GM18507 (cell line): ENCODE data around the gene GINS3.

Experiments
- DNase-seq: peaks from one replicate; pipeline ENCODE4 v3.0.0; 2011; ENCODE audit warnings: low read depth; ENCODE audit not compliant: insufficient read length; ENCODE audit errors: extremely low spot score
- FAIRE-seq: peaks from 2 replicates; lab custom pipeline; 2011; peaks lifted over from hg19 to GRCh38; lab: Jason Lieb, UNC

The GINS3 gene

DNA sequence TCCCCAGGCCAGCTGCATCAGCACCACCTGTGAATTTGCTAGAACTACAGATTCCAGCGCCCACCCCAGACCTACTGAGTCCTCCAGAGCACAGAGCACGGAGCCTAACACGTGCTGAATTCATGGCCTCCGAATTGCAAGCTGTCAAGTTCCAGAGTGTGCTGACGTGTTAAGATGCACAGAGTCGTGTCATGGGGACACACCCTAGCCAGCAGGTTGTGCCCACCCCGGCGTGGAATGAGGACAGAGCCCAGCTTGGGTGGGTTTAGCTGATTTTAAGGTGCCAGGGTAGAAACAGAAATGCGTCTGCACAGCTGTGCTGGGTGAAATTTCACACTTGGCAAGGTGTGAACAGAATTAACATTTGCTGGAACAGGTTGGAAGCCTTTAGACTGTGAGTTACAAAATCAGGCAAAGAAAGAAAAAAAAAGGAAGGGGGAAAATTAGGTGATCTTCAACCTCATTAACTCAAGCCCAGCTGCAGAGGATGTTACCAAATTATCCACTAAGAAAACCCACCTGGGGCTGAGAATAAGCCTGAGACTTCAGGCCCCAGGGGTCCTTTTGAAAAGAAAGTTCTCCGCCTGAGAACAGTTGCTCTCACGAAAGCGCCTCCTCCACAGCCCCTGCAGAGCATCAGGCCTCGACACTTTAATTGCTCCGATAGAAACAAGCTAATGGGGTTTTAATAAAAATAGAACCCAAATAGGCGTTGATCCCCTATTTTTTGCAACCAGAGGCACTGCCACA lies 27.1 kb downstream of the GINS3 start:
- DNase-seq (no peak), FAIRE-seq (no peak)

GRCh38 chr16:58421059-58421458 lies 28.8 kb downstream of the GINS3 start:
- FAIRE-seq (no peak), DNase-seq (no peak)

GRCh38 chr16:58421529-58421928 lies 29.3 kb downstream of the GINS3 start:
- no peak for FAIRE-seq
- DNase-seq, result no peak

- no peak for DNase-seq
- FAIRE-seq, result no peak
These were observed 30.5 kb downstream of the GINS3 start for GRCh38 chr16:58422809-58423208.

GRCh38 chr16:58425245-58425644 lies 33.0 kb downstream of the GINS3 start:
- no peak for DNase-seq
- FAIRE-seq, result no peak

DNA sequence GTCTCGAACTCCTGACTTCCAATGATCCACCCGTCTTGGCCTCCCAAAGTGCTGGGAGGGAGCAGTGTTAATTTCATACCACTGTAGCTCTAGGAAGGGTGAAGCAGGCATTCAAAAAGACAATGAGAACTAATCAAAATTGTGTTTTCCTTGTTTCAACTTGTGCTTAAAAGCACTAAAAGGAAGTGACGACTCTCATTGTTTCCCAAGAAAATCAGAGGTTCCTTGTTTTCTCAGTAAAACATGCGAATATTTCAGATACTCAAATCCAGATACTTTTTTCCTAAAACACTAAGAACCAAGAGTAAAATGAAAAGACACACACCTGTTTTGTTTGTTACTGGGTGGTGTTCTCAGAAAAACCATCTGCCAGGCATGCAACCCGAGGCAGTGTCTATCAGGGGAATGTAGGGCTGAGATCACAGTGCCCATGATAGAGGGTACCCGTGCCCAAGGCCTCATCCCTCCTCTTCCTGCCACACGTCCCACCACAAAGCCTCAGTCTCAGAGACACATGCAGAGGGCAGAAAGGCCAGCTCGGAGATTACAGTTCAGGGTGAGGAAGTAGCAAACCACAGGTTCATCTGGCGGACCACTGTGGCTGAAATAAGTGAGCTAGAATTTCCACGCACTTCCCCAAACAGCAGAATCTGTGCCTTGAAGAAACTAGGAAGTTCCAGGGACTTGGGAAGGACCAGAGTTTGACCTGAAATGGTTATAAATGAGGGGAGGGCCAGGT lies 33.7 kb downstream of the GINS3 start:
- FAIRE-seq (peak; percentile 94), DNase-seq (no peak)

GRCh38 chr16:58426966-58427365 lies 34.7 kb downstream of the GINS3 start:
- no peak for FAIRE-seq

GRCh38 chr16:58428621-58429542 lies 36.6 kb downstream of the GINS3 start:
- FAIRE-seq (no peak), DNase-seq (no peak)

More at GRCh38 chr16:58426966-58427365, 34.7 kb downstream of the GINS3 start:
- DNase-seq, result no peak

DNA sequence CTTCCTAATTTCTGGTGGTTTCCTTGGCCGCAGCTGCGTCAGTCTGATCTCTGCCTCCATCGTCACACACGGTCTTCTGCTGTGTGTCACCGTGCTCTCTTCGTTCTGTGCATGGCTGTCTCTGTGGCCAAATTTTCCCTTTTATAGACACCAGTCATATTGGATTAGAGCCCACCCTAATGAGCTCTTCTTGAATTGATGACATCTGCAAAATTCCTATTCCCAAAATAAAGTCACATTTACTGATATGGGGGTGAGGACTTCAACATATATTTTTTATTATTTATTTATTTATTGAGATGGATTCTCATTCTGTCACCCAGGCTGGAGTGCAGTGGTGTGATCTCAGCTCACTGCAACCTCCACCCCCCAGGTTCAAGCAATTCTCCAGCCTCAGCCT lies 38.4 kb downstream of the GINS3 start:
- FAIRE-seq, result no peak
- no peak for DNase-seq

- no peak for FAIRE-seq
These were observed 41.3 kb downstream of the GINS3 start for GRCh38 chr16:58433569-58433951.

DNA sequence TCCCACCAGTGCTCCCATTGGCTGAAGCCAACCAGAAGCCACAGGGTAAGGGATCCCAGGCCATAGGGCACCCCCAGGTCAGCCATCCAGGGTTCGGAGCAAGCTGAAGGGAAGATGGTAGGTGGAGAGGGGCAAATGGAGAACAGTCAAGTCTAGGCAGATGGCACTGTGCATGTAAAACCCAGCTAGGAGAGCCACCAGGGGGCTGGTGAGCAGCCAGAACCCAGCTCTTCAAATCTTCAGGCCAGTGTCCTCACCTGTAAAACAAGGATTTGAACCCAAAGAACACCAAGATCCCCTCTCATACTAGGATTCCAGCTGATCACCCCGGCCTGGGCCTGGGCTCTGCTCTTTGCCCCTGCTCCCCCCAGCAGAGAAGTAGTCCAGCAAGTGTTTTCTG lies 43.5 kb downstream of the GINS3 start:
- no peak for FAIRE-seq

More at GRCh38 chr16:58433569-58433951, 41.3 kb downstream of the GINS3 start:
- DNase-seq, result no peak

GRCh38 chr16:58440131-58440530 lies 47.9 kb downstream of the GINS3 start:
- no peak for DNase-seq
- no peak for FAIRE-seq

More for the DNA sequence above, 43.5 kb downstream of the GINS3 start:
- DNase-seq, result no peak

GRCh38 chr16:58442547-58442946 lies 50.3 kb downstream of the GINS3 start:
- FAIRE-seq, result no peak
- no peak for DNase-seq

DNA sequence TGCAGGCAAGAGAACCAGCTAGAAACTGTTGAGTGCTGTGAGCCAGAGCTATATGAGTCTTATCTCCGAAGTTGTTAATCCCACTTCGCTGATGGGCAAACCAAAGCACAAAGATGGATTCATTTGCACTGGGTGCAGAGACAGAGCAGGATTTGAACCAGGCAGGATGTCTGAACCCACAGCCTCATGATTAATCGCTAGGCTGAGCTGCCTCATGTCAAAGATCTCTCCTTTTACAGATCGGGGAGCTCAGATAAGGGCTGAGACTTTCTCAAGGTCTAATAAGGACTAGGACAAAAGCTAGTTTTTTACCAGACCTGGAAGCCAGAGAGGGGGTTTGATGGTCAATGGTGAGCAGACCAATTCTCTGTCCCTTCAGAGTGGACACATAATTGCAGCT lies 51.5 kb downstream of the GINS3 start:
- no peak for FAIRE-seq
- DNase-seq, result no peak

DNA sequence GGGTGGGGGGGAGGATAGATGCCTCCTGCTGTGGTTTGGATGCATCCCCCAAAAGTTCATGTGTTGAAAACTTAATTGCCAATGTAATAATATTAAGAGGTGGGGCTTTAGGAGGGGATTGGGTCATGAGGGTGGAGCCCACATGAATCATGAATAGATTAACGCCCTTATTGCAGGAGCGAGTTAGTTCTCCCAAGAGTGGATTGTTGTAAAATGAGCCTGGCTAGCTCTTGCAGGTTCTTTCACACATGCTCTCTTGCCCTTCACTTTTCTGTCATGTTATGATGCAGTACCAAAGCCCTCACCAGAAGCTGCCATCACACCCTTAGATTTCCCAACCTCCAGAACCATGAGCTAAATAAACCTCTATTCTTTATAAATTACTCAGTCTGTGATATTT lies 52.0 kb downstream of the GINS3 start:
- DNase-seq (no peak), FAIRE-seq (no peak)

DNA sequence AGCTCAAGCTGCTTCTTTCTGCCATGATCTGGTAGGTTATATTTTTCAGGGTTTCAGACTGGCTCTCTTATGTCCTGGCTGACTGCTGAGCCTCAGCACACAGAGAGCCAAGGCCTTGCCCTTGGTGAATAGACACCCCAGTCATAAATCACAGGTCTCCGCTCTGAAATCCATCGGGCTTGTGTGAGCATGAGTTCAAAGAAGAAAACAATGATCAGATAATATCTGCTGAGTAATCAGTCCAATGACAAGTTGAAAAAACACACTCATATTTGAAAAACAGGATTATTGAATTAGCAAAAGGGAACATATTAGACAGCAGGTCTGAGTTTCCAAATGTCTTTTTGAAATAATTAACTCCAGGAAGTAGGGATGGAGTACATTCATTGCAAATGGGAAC lies 56.6 kb downstream of the GINS3 start:
- DNase-seq, result no peak
- no peak for FAIRE-seq

DNA sequence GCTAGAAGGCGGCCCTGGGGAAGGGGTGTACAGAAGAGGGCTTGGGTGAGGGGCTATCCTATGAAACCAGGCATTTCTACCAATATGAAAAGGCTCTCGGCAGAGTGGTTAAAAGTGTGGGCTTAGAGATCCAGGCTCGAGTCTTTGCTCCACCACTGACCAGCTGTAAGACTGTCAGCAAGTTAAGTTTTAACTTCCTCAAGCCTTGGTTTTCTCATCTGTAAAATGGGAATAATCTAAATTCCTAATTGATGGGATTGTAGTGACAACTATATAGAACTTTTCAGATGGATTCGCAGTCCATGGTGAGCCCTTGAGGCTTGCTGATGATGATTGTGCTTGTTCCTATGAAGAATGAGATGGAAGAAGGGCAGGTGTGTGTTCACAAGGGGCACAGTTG lies 57.0 kb downstream of the GINS3 start:
- FAIRE-seq, result no peak
- no peak for DNase-seq

DNA sequence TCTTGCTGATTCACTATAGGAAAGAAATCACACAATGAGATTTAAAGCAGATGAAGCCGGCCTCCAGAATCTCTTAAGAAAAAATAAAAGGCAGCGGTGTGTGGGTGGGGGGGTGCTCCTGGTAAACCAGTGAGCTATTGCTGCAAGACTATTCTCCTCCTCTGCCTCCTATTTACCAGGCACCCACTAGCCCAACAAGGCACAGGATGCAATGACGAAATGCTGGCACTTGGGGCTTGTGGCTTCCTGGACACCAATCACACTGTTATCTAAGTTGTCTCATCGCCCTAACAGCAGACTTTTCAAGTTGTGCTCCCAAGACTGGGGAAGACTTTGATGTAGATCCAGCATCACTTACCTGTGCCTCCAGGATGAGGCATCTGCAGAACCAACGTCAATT lies 57.5 kb downstream of the GINS3 start:
- DNase-seq, result no peak
- FAIRE-seq, result no peak

- FAIRE-seq (no peak), DNase-seq (no peak)
These were observed 58.3 kb downstream of the GINS3 start for GRCh38 chr16:58450590-58450989.

DNA sequence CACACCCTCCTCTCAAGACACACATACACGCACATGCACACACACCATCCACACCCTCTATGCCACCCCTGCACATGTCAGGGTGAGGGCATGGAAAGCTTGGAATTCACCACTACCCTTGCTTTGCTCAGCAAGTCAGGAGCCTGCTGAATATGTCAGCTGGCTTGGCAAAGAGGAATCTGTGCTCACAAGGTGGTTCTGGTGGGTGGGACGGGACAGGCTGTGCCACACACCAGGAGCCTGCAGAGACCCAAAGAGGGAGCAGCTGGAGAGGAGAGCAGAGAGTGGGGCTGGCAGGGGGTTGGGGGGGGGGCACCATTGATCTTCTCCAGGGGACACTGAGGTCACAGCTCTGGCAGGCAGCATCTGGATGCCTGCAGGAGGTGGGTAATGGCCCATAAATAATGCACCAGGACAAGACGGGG lies 59.0 kb downstream of the GINS3 start:
- DNase-seq (no peak), FAIRE-seq (no peak)
